Measurements from ENCODE around the gene MAP3K10.
"Not testable (repeated sequence)": the region's sequence is repeated elsewhere in the genome, so short reads cannot be mapped to it uniquely, and the experiment has no call there.

MAP3K10 gene

DNA sequence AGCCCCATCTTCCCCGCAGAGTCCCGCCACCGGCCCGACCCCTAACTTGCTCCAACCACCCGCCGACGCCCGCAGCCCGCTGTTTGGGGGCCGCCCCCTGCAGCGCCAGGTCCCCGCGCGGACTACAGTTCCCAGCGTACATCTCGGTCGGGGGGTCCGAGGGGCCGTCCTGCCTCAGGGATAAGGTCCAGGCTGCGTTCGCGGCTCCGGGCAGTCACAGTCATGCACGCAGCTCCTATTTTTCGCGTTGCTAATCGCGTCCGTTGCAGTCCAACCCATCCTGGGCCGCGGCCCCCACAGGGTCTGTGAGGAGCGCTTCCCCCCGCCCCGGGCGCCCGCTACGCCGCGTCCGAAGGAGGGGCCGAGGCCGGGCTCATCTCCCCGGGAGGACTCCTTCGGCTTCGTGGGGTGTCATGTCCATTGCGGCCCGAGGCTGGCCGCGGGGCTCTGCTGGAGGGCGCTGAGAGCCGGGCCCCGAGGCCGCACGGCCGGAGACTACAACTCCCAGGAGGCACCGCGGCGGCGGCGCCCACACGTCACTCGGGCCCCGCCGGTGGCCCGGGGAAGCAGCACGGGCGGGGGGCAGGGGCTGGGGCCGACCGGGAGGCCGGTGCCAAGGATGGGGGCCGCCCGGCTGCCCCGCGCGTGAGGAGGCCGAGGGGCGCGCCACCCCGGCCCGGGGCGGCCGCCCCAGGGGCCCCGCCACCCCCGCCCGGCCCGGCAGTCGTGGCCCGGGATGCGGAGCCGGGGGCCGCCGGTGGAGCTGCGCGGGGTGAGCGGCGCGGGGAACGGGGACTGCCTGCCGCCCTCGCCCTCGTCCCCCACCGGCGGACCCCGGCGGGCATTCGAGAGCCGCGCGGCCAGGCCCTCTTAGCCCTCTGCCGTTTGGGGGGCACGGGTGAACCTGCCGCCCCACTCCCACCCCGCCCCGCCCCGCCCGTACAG lies at the start of gene MAP3K10:
Gene MAP3K10 (plus strand): TSS at position 536 of the 945 bp plus-strand sequence. CDS start 606 bp downstream, outside the sequence.
- DNase-seq, result peak; percentile 78

DNA sequence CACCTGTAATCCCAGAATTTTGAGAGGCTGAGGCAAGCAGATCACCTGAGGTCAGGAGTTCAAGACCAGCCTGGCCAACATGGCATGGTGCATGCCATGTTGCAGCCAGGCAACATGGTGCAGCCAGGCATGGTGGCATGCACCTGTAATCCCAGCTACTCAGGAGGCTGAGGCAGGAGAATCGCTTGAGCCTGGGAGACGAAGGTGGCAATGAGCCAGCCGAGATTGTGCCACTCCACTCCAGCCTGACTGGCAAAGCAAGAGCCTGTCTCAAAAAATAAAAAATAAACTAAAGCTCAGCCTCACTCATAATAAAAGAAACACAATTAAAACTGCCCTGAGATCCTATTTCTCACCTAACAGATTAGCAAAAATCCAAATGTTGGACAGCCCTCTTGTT lies 49.7 kb upstream of the MAP3K10 start:
- no peak for DNase-seq

DNA sequence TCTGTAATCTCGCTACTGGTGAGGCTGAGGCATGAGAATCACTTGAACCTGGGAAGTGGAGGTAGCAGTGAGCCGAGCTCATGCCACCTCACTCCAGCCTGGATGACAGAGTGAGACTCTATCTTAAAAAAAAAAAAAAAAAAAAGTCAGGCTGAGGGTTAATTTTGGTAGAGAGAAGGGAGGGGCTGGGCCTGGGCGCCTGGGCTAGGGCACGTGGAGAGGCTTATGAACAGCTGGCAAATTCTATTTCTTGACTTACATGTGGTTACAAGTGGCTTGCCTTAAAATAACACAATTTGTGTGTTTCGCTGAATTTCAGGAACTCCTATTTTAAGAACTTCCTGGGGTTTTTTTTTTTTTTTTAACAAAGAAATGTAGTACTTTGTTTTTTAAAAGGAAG lies 47.6 kb upstream of the MAP3K10 start:
- DNase-seq, result peak; percentile 99

DNA sequence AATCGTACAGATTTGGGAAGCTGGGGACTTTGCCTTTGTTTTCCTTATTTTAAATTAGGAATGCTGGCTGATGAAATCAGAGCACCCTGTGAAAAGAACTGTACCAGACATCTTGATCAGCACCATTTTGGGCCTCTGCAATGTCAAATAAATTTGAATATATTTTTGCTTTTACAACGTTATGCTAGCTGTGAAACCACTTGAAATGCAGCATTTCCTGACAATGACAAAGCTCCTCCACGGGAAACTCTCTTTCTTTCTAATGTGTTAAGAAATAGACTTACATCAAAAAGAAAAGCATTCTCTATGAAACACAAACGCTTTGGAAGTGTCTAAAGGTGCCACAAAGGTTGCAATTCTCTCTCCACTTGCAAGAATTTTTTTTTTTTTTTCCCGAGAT lies 47.1 kb upstream of the MAP3K10 start:
- DNase-seq, result peak; percentile 40

DNA sequence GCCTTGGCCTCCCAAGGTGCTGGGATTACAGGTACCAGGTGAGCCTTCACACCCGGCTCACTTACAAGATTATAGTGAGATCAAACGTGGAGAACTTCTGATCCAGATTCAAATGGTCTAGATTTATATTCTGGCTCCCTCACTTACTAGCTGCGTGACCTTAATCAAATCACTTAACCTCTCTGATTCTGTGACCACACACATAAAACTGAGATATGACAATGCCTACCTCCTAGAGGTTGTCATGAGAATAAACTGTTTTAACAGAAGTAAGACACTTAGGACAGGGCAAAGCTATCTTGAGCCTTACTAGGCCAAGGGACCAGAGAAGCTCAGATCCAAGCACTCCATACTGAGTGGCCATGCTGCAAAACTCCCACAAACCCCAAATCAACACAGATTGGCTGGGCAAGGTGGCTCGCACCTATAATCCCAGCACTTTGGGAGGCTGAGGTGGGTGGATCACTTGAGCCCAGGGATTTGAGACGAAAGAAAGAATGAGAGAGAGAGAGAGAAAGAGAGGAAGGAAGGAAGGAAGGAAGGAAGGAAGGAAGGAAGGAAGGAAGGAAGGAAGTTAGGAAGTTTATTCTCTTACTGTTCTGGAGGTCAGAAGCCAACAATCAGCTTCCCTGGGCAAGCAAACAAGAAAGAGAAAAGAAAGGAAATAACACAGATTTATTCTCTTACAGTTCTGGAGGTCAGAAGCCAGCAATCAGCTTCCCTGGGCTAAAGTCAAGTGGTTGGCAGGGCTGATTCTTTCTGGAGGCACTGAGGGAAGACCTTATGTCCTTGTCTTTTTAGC lies 46.1 kb upstream of the MAP3K10 start:
- DNase-seq, result peak; percentile 35

DNA sequence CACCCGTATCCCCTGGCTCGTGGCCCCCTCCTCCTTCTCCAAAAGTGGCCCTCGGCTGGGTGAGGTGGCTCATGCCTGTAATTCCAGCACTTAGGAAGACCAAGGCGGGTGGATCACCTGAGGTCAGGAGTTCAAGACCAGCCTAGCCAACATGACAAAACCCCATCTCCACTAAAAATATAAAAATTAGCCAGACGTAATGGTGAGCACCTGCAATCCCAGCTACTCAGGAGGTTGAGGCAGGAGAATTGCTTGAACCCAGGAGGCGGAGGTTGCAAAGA lies 45.5 kb upstream of the MAP3K10 start:
- not testable (repeated sequence) for DNase-seq

DNA sequence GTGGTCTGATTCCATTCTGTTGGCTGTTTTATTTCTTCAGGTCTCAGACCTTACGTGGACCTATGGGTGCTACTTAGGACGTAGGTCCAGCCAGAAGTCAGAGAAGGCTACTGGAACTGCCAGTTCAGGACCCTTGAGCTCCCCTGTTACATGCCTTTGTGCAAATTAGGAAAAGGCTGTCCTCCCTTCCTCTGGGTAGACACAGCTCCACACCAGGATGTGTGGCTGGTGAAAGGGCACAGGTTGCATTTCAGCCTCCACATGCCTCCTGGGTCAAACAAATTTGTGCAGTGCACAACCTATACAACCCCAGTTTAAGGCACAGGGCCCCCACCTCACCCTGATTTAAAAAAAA lies 43.9 kb upstream of the MAP3K10 start:
- no peak for DNase-seq

DNA sequence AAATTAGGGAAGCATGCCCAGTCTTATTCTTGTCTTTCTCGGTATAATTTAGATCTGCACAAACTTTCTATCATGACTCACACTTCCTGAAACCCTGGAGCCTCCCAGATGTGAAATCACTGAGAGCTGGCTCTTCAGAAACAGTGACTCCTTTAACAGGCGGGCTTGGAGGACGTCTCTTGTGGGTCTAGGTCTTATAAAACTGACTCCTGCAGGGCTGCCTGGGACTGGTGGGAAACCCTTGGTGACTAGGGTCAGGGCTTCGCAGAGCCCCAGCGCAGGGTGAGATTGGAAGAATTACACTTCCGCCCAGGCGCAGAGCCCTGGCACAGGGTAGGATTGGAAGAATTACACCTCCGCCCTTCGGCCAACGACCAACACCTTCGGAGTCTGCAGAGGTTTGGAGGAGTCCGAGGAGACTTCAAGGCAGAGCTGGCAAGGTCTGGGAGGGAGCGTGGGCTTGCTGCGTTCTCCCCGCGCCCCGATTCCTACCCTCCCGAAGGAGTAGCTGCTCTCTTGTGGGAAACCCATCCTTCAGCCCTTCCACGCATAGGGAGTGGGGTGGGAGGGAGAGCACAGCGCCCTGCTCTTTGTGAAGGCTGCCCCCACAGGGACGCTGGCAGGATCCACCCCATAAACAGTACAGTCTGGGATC lies 43.4 kb upstream of the MAP3K10 start:
- peak; percentile 97 for DNase-seq

DNA sequence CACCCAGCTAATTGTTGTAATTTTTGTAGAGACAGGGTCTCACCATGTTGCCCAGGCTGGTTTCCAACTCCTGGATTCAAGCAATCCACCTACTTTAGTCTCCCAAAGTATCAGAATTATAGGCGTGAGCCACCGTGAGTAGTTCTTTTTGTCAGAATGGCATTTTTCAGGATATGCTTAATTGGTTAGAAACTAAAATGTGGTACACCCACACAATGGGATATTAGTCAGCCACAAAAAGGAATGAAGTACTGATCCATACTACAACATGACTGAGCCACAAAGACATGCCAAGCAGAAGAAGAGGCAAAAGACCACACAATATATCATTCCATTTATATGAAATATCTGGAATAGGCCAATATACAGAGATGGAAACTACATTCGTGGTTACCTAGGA lies 41.7 kb upstream of the MAP3K10 start:
- DNase-seq, result no peak

DNA sequence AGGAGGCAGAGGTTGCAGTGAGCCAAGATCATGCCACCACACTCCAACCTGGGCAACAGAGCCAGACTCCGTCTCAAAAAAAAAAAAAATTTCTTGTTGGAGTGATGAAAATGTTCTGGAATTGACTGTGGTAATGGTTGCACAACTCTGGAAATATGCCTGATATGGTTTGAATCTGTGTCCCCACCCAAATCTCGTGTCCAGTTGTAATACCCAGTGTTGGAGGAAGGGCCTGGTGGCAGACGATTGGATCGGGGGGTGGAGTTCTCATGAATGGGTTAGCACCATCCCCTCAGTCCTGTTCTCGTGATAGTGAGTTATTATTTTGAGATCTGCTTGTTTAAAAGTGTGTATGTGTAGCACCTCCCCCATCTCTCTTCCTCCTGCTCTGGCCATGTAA lies 41.1 kb upstream of the MAP3K10 start:
- no peak for DNase-seq

DNA sequence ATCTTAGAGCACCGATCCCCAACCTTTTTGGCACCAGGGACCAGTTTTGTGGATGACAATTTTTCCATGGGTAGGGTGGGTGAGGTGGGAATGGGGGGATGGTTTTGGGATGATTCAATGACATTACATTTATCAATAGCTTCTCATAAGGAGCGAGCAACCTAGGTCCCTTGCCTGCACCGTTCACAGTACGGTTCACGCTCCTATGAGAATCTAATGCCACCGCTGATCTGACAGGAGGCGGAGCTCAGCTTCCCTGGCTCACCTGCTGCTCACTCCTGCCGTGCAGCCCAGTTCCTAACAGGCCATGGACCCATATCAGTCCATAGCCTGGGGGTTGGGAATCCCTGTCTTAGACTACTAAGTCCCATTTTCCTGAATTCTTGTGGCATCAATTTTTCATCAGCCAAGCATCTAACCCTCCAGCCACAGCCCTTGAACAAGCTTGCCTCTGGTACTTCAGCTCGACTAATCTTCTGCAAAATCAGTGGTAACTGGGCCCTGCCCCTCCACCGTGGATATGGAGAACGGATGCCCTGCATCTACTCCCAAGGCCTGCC lies 37.0 kb upstream of the MAP3K10 start:
- no peak for DNase-seq

DNA sequence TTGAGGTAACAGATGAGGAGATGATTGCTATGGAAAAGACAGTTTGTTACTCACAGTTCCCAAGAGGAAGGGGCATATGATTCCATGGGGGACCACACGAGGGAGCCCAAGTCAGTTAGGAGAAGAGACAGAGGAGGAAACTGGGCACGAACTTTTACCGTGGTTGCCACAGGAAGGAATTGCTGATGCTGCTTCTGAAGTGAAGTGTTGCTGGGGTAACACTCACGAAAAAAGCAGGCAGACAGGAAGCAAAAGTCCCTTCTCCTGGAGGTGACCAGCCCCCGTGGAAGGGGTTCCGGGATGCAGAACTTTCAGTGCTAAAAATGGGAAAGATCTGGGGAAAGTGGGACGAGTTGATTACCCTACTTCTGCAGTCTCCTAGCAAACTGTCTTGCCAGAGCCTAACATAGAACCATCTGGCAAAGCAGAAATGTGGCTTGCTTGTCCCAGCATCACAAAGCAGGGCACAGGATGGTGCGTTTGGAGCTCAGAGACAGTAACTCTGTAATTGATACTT lies 35.4 kb upstream of the MAP3K10 start:
- peak; percentile 70 for DNase-seq

DNA sequence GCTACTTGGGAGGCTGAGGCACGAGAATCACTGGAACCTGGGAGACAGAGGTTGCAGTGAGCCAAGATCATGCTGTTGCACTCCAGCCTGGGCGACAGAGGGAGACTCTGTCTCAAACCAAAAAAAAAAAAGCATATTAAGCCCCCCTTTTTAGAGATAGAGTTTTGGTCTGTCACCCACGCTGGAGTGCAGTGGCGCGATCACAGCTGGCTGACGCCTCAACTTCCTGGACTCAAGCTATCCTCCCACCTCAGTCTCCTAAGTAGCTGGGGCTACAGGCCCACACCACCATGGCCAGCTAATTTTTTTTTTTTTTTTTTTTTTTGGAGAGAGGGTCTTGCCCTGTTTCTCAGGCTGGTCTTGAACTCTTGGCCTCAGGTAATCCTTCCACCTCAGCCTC lies 34.2 kb upstream of the MAP3K10 start:
- no peak for DNase-seq

DNA sequence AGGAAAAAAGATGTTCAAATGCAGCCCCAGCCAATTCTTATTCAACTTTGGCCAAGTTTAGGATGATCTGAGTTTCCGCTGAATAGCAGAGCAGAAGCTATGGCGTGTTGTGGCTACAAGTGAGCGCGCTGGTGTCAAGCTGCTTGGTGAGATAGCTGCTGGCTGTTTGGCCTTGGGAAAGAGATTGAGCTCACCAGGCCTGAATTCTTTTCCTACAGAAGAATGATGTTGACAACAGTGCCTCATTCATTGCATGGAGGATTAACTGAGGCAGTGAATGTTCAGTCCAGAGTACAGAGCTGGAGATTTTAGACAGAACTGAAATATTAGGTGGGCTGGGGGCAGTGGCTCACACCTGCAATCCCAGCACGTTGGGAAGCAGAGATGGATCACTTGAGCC lies 31.5 kb upstream of the MAP3K10 start:
- no peak for DNase-seq

DNA sequence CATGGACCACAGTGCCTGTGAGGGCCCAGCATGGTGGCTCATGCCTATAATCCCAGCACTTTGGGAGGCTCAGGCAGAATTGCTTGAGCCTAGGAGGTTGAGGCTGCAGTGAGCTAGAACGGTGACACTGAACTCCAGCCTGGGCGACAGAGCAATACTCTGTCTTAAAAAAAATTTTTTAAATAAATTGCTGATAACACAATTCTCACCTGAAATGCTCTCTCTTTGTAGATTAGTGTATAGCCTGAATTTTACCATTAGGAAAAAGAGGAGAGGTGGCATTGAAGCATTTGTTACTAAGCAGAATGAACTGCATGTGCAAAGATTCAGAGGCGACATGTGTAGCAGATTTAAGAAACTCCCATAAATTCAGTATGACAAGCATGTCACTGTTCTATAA lies 29.1 kb upstream of the MAP3K10 start:
- DNase-seq, result no peak

DNA sequence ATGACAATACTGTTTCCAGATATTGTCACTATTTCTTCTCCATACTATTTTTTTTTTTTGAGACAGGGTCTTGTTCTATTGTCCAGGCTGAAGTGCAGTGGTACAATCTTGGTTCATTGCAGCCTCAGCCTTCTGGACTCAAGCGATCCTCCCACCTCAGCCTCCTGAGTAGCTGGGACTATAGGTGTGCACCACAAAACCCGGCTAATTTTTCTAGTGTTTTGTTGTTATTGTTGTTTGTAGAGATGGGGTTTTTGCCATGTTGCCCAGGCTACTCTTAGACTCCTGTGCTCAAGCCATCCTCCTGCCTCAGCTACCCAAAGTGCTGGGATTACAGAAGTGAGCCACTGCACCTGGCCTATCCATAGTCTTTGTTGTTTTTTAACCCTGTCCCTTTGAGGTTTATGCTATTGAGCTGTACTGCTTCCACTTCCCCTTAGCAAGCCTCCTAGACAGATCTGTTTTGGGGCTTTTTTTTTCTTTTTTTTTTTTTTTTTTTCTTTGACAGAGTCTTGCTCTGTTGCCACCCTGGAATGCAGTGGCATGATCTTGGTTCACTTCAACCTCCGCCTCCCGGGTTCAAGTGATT lies 27.6 kb upstream of the MAP3K10 start:
- DNase-seq, result peak; percentile 92

DNA sequence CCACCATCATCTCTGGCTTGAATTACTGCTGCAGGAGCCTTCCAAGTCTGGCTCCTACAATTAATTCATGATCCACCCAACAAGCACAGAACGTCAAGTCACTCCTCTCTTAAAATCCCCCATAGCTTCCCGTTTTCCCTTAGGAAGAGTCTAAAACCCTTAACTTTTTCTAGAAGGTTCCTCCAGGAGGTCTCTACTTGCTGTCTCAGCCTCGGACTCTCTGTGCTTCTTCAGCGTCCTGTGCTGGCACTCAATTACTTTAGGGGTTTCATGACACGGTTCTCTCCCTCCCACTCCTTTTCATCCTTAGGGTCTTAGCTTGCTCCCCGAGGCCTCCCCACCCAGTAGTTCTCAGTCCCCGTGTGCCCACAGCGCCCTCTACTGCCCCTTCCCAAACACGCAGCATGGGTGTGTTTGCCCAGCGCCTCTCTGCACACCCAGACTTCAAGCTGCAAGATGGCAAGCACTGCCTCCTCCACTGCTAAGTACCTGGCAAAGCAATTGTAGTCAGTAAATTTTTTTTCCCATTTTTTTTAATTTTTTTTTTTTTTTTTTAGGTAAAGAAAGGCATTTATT lies 25.8 kb upstream of the MAP3K10 start:
- DNase-seq, result peak; percentile 33

DNA sequence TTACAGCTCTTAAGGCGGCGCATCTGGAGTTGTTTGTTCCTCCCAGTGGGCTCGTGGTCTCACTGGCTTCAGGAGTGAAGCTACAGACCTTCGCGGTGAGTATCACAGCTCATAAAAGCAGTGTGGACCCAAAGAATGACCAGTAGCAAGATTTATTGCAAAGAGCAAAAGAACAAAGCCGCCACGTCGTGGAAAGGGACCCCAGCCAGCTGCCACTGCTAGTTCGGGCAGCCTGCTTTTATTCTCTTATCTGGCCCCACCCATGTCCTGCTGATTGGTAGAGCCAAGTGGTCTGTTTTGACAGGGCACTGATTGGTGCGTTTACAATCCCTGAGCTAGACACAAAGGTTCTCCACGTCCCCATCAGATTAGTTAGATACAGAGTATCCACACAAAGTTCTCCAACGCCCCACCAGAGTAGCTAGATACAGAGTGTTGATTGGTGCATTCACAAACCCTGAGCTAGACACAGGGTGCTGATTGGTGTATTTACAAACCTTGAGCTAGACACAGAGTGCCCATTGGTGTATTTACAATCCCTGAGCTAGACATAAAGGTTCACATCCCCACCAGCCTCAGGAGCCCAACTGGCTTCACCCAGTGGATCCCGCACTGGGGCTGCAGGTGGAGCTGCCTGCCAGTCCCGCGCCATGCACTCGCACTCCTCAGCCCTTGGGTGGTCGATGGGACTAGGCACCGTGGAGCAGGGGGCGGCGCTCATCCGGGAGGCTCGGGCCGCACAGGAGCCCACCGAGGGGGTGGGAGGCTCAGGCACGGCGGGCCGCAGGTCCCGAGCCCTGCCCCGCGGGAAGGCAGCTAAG lies 21.5 kb upstream of the MAP3K10 start:
- not testable (repeated sequence) for DNase-seq

DNA sequence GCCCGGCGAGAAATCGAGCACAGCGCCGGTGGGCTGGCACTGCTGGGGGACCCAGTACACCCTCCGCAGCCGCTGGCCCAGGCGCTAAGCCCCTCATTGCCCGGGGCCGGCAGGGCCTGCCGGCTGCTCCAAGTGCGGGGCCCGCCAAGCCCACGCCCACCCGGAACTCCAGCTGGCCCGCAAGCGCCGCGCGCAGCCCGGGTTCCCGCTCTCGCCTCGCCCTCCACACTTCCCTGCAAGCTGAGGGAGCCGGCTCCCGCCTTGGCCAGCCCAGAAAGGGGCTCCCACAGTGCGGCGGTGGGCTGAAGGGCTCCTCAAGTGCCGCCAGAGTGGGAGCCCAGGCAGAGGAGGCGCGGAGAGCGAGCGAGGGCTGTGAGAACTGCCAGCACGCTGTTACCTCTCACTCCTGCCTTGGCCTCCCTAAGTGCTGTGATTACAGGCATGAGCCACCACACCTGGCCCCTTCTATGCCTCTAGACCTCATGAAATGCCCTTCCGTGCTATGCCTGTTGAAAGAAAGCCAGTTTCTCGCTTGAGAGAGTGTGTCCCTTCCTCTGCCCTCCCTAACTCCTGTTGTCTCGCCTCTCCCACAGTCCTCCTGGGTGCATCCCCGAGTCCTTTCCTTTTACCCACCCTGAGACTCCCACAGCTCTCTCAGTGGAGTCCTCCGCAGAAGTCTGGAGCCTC lies 20.8 kb upstream of the MAP3K10 start:
- DNase-seq, result not testable (repeated sequence)

DNA sequence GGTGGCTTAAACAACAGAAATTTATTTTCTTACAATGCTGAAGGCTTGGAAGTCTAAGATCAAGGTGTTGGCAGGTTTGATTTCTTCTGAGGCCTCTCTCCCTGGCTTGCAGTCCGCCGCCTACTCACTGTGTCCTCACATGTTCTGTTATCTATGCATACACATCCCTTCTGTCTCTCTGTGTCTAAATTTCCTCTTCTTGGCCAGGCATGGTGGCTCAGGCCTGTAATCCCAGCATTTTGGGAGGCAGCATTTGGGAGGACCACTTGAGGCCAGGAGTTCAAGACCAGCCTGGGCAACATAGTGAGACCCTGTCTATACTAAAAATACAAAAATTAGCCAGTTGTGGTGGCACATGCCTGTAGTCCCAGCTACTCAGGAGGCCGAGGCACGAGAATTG lies 19.9 kb upstream of the MAP3K10 start:
- DNase-seq, result not testable (repeated sequence)

DNA sequence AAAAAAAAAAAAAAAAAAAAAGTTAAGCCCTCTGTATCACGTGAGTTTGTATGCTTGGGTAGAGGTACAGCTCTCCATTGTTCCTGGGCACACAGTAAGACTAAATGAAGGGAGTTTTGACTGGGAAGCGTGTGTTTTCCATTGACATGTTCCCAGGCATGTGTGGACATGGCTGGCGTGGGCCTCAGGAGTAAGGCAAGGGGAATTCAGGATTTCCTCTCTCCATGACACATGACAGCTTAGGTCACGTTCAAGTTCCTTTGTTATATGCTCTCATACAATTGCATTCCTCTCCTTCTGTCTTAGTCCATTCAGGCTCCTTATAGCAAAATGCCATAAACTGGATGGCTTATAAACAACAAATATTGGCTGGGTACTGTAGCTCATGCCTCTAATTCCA lies 17.1 kb upstream of the MAP3K10 start:
- no peak for DNase-seq

All from MV-4-11 (cell line).